ENCODE results near the gene PFKM.
A peak's percentile ranks its signal among the peaks of the same experiment; 100 is the strongest.

Gene PFKM

GRCh38 chr12:48125985-48126384 is 6.8 kb downstream of the PFKM start:
- H3K4me1 Mint-ChIP-seq, result peaks cover 63% of the 10 kb centered on the region
- H3K9me3 Mint-ChIP-seq, result no peaks in the 10 kb centered on the region
- peak overlapping the region; percentile 26 to 68 (median 43) for H3K27ac Mint-ChIP-seq
- TF ChIP-seq CTCF (IDR thresholded peaks at IDR 0.05; ENCODE audit: unreplicated experiment in 3 of 3), result no peak
- H3K4me3 Mint-ChIP-seq, result peak overlapping the region in 1 of 3 experiments; percentile 32
- H3K36me3 Mint-ChIP-seq (ENCODE audit: low read depth), result peaks cover 76% of the 10 kb centered on the region
- no peaks in the 10 kb centered on the region for H3K27me3 Mint-ChIP-seq (ENCODE audit: low read depth)

GRCh38 chr12:48126953-48127630 is 7.9 kb downstream of the PFKM start:
- peak overlapping the region in 1 of 3 experiments; percentile 11 for H3K27ac Mint-ChIP-seq
- no peaks in the 10 kb centered on the region for H3K27me3 Mint-ChIP-seq (ENCODE audit: low read depth)
- peaks cover 52% of the 10 kb centered on the region for H3K4me1 Mint-ChIP-seq
- no peak for TF ChIP-seq CTCF (IDR thresholded peaks at IDR 0.05; ENCODE audit: unreplicated experiment in 3 of 3)
- H3K36me3 Mint-ChIP-seq (ENCODE audit: low read depth), result peaks cover 80% of the 10 kb centered on the region
- no peaks in the 10 kb centered on the region for H3K9me3 Mint-ChIP-seq
- H3K4me3 Mint-ChIP-seq, result peak overlapping the region in 1 of 3 experiments; percentile 25

- no peak for TF ChIP-seq CTCF (IDR thresholded peaks at IDR 0.05; ENCODE audit: unreplicated experiment in 3 of 3)
- no peak overlapping the region for H3K4me3 Mint-ChIP-seq
- H3K27ac Mint-ChIP-seq, result no peak overlapping the region
- no peaks in the 10 kb centered on the region for H3K9me3 Mint-ChIP-seq
- H3K4me1 Mint-ChIP-seq, result peaks cover 49% of the 10 kb centered on the region
- H3K36me3 Mint-ChIP-seq (ENCODE audit: low read depth), result peaks cover 85% of the 10 kb centered on the region
- no peaks in the 10 kb centered on the region for H3K27me3 Mint-ChIP-seq (ENCODE audit: low read depth)
Measured at GRCh38 chr12:48128800-48129199, 9.6 kb downstream of the PFKM start.

- TF ChIP-seq CTCF (IDR thresholded peaks at IDR 0.05; ENCODE audit: unreplicated experiment in 3 of 3), result no peak
- Mint-ChIP-seq H3K9me3 (no peaks in the 10 kb centered on the region), H3K27ac (no peak overlapping the region), H3K4me1 (peaks cover 45% of the 10 kb centered on the region), H3K4me3 (no peak overlapping the region), H3K36me3 (ENCODE audit: low read depth) (peaks cover 87% of the 10 kb centered on the region), H3K27me3 (ENCODE audit: low read depth) (no peaks in the 10 kb centered on the region)
Measured at GRCh38 chr12:48129376-48129775, 10.2 kb downstream of the PFKM start.

GRCh38 chr12:48131517-48131916 is 12.4 kb downstream of the PFKM start:
- Mint-ChIP-seq H3K27ac (no peak overlapping the region), H3K4me1 (peaks cover 35% of the 10 kb centered on the region), H3K9me3 (no peaks in the 10 kb centered on the region), H3K36me3 (ENCODE audit: low read depth) (peaks cover 86% of the 10 kb centered on the region), H3K27me3 (ENCODE audit: low read depth) (no peaks in the 10 kb centered on the region), H3K4me3 (no peak overlapping the region)
- no peak for TF ChIP-seq CTCF (IDR thresholded peaks at IDR 0.05; ENCODE audit: unreplicated experiment in 3 of 3)

GRCh38 chr12:48132826-48133225 is 13.7 kb downstream of the PFKM start:
- H3K9me3 Mint-ChIP-seq, result no peaks in the 10 kb centered on the region
- no peak overlapping the region for H3K4me3 Mint-ChIP-seq
- peaks cover 82% of the 10 kb centered on the region for H3K36me3 Mint-ChIP-seq (ENCODE audit: low read depth)
- H3K27ac Mint-ChIP-seq, result no peak overlapping the region
- H3K27me3 Mint-ChIP-seq (ENCODE audit: low read depth), result no peaks in the 10 kb centered on the region
- TF ChIP-seq CTCF (IDR thresholded peaks at IDR 0.05; ENCODE audit: unreplicated experiment in 3 of 3), result no peak
- H3K4me1 Mint-ChIP-seq, result peaks cover 24% of the 10 kb centered on the region
